KMS-11 (cell line): ENCODE measurements around the gene UQCC2.

Experiments
- H2AFZ ChIP-seq: fragments of 200-600 bp; sonication (generic); 2 replicates; pipeline ENCODE4 v1.6.1; 2016; ENCODE audit warnings: antibody characterized with exemption, mixed run types, low read depth
- H3K27ac ChIP-seq: fragments of 200-600 bp; sonication (generic); 2 replicates; pipeline ENCODE4 v1.6.1; 2016; ENCODE audit warnings: mild to moderate bottlenecking, mixed run types
- H3K27me3 ChIP-seq: fragments of 200-600 bp; sonication (generic); 2 replicates; pipeline ENCODE4 v1.6.1; 2017; ENCODE audit warnings: mild to moderate bottlenecking, low read depth, mixed run types, moderate library complexity; ENCODE audit not compliant: insufficient read depth
- H3K36me3 ChIP-seq: fragments of 200-600 bp; sonication (generic); 2 replicates; pipeline ENCODE4 v1.6.1; 2017; ENCODE audit warnings: mild to moderate bottlenecking, mixed run types; ENCODE audit not compliant: insufficient read depth
- H3K4me1 ChIP-seq: fragments of 200-600 bp; sonication (generic); 2 replicates; pipeline ENCODE4 v1.6.1; 2016; ENCODE audit warnings: mild to moderate bottlenecking, low read depth, mixed run types; ENCODE audit not compliant: poor library complexity, severe bottlenecking
- H3K4me2 ChIP-seq: fragments of 200-600 bp; sonication (generic); 2 replicates; pipeline ENCODE4 v1.7.0; 2016; ENCODE audit warnings: mild to moderate bottlenecking, mixed run types
- H3K4me3 ChIP-seq: fragments of 200-600 bp; sonication (generic); IDR thresholded peaks from 2 replicates; pipeline ENCODE4 v1.6.1; 2017; ENCODE audit warnings: low read depth, low read length, mixed read lengths; ENCODE audit not compliant: insufficient read depth
- H3K79me2 ChIP-seq: fragments of 200-600 bp; sonication (generic); 2 replicates; pipeline ENCODE4 v1.6.1; 2016; ENCODE audit warnings: low read depth, mixed run types; ENCODE audit not compliant: insufficient read depth
- H3K9ac ChIP-seq: fragments of 200-600 bp; sonication (generic); 2 replicates; pipeline ENCODE4 v1.6.1; 2016; ENCODE audit warnings: mild to moderate bottlenecking, mixed run types
- H4K20me1 ChIP-seq: fragments of 200-600 bp; sonication (generic); 2 replicates; pipeline ENCODE4 v1.6.1; 2016; ENCODE audit warnings: mild to moderate bottlenecking, mixed run types; ENCODE audit not compliant: insufficient read depth
- CTCF ChIP-seq: fragments of 200-600 bp; sonication (generic); conservative IDR thresholded peaks from 2 replicates; pipeline ENCODE4 v1.6.1; 2017; ENCODE audit warnings: low read depth, mild to moderate bottlenecking, antibody characterized with exemption, low read length, moderate library complexity, mixed read lengths

The UQCC2 gene

DNA sequence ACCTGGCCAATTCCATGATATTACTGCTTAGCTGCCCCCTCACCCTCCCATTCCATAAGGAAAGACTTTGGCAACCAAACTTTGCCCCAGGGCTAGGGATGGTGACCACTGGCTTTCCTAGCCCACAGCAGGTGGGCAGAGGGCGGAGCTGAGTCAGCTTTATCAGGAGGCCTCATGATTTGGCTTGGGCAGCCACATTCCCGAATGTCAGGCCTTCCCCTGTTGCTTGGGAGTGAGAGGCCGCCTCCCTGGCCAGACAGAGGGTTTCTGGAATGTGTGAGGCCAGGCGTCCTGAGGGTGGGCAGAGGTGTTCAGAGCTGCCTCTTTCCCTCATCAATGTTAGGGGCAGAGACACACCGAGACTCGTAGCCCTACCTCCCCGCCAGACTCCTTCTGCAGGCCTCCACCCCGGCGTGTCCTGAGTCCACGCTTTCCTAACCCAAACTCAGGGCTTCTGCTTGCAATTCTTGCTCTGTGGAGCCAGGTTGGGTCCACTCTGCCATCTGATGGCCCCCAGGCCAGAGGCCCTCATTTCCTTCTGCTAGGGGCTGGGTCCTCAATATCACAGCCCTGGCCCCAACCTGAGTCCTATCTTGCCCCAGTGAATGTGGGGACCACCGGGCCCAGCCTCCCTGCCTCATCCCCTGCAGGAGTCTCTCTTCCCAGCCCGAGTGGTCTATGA is 19.3 kb downstream of the UQCC2 start:
- no peak overlapping the region for H3K4me3 ChIP-seq
- H3K27me3 ChIP-seq = no peaks in the 10 kb centered on the region
- TF ChIP-seq CTCF = no peak
- H3K36me3 ChIP-seq = no peaks in the 10 kb centered on the region
- H2AFZ ChIP-seq = no peak overlapping the region
- H3K4me1 ChIP-seq = no peaks in the 10 kb centered on the region
- no peak overlapping the region for H3K27ac ChIP-seq
- no peak overlapping the region for H3K4me2 ChIP-seq
- no peaks in the 10 kb centered on the region for H4K20me1 ChIP-seq
- H3K9ac ChIP-seq = no peak overlapping the region
- H3K79me2 ChIP-seq = no peaks in the 10 kb centered on the region

DNA sequence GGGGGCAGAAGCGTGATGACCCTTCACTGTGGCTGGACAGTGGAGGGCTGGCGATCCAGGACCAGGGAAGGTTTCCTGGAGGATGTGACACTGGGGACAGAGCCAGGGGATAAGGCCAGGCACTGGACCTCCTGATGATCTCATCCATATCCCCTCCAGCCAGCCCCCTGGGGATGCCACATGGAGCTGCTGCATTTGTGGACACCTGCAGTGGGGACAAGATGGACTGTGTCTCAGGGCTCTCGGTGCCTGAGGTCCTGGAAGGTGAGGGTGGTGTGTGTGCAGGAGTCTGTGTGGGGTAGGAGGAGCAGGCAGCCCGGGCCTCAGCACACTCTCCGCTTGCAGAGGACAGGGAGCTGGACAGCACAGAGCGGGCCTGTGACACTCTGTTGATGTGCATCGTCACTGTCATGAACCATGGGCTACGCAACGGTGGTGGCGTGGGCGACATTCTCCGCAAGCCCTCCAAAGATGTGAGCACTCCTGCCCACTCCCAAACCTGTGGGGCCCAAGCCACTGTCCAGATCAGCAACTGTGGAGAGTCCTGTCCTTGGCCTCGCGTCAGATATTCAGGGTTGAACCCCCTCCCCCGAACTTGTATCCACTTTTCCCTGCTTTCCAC is 19.9 kb downstream of the UQCC2 start:
- no peak for TF ChIP-seq CTCF
- H3K79me2 ChIP-seq = no peaks in the 10 kb centered on the region
- no peaks in the 10 kb centered on the region for H3K36me3 ChIP-seq
- no peak overlapping the region for H3K4me2 ChIP-seq
- H3K4me3 ChIP-seq = no peak overlapping the region
- H3K4me1 ChIP-seq = no peaks in the 10 kb centered on the region
- no peaks in the 10 kb centered on the region for H4K20me1 ChIP-seq
- H3K9ac ChIP-seq = no peak overlapping the region
- H3K27ac ChIP-seq = no peak overlapping the region
- no peak overlapping the region for H2AFZ ChIP-seq
- no peaks in the 10 kb centered on the region for H3K27me3 ChIP-seq

- H3K27me3 ChIP-seq = no peaks in the 10 kb centered on the region
- H3K79me2 ChIP-seq = no peaks in the 10 kb centered on the region
- no peak overlapping the region for H3K4me2 ChIP-seq
- H4K20me1 ChIP-seq = no peaks in the 10 kb centered on the region
- no peak overlapping the region for H3K4me3 ChIP-seq
- H2AFZ ChIP-seq = no peak overlapping the region
- no peaks in the 10 kb centered on the region for H3K36me3 ChIP-seq
- no peak overlapping the region for H3K9ac ChIP-seq
- no peaks in the 10 kb centered on the region for H3K4me1 ChIP-seq
- no peak for TF ChIP-seq CTCF
- H3K27ac ChIP-seq = no peak overlapping the region
These were observed 20.7 kb downstream of the UQCC2 start for GRCh38 chr6:33690766-33691165.

GRCh38 chr6:33689879-33690278 is 21.6 kb downstream of the UQCC2 start:
- Histone ChIP-seq H3K4me2 (no peak overlapping the region), H3K4me3 (no peak overlapping the region), H4K20me1 (no peaks in the 10 kb centered on the region), H3K27me3 (no peaks in the 10 kb centered on the region), H3K27ac (no peak overlapping the region), H2AFZ (no peak overlapping the region), H3K9ac (no peak overlapping the region), H3K36me3 (no peaks in the 10 kb centered on the region), H3K4me1 (no peaks in the 10 kb centered on the region), H3K79me2 (no peaks in the 10 kb centered on the region)
- no peak for TF ChIP-seq CTCF
